GM21825 (cell line): ENCODE data around the gene ASGR2.

Experiments
- ATAC-seq: cut with Tn5 transposase; IDR thresholded peaks from one replicate; pipeline ENCODE4 v1.9.1; 2021; ENCODE audit warnings: mild to moderate bottlenecking, moderate library complexity; ENCODE audit not compliant: unreplicated experiment

Gene ASGR2

DNA sequence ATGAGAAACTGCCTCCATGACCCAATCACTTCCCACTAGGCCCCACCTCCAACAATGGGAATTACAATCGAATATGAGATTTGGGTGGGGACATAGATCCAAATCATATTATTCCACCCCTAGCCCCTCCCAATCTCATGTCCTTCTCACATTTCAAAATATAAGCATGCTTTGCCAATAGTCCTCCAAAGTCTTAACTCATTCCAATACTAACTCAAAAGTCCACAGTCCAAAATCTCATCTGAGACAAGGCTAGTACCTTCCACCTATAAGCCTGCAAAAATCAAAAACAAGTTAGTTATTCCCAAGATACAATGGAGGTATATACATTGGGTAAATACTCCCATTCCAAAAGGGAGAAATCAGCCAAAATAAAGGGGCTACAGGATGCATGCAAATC is 47.4 kb downstream of the ASGR2 start:
- no peak for ATAC-seq

DNA sequence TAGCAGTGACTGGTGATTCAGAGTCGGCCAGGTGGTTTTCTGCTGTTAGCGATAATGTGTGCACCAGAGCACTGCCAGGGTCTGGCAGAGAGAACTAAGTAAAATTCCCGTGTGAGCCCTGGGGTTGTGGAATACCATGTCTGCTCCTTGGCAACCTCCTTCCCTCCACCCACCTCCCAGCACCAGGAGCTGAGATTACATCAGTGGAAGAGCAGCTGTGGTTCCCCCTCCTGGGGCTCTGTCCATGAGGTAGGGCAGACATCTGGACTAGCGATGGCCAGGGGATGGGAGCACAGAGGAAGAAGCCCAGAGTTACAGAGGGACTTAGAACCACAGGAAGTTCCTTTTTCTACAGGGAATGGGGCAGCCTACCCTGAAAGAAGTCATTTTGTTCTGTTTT is 50.4 kb downstream of the ASGR2 start:
- no peak for ATAC-seq

DNA sequence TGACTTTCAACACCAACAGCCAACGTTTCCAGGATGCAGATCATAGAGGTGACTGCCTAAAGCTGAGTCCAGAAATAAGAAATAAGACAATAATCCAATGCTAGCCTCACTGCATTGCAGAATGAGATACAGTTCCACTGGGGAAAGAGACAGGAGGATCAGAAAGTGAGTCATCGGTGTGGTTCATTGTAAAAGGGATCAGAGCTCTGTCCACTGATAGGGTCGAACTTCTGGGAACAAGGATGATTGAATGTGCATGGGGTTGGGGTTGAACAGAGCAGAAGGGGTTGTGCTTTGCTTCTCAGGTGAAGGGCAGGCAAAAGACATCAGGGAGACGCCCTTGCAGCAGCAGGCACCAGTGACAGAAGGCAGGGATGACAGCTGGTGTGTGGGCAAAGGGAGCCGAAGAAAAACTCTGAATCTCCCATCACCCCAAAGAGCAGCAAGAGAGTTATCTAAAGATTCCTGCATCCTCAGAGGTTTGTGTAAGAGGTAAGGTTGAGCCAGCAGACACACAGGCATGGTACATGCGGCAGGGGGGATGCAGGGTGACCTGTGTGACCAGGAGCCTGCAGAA is 51.0 kb downstream of the ASGR2 start:
- ATAC-seq = no peak

DNA sequence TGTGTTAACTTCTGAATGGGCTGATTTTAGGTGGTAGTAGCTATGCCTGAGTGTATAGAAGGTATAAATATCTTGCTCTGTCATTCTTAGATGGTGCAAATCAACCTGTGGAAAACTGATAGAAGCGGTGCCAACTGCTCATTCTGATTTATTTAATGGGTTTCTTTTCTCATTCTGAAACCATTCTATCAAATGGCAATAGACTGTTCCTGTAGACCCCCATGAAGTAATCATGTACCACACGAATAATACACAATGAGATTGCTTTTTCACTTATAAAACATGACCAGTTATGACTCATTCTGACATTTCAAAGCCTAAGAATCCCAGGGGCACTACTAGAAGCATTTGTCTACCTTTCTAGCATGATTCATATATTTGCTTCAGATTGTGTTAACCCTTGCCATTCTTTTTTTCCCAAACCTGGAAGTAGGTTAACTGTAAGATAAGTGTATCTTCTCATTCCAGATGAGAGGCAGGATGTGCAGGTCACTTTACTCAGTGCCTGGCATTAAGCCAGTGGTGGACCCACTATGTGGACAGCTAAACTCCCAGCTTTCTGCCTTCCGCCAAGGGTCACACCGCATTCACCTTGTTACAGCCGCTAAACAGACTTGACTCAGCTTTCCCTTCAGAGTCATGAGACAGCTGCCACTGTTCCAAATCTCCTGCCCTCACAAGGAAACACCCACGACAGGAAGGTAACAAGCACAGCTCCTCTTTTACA is 54.3 kb downstream of the ASGR2 start:
- ATAC-seq = no peak

DNA sequence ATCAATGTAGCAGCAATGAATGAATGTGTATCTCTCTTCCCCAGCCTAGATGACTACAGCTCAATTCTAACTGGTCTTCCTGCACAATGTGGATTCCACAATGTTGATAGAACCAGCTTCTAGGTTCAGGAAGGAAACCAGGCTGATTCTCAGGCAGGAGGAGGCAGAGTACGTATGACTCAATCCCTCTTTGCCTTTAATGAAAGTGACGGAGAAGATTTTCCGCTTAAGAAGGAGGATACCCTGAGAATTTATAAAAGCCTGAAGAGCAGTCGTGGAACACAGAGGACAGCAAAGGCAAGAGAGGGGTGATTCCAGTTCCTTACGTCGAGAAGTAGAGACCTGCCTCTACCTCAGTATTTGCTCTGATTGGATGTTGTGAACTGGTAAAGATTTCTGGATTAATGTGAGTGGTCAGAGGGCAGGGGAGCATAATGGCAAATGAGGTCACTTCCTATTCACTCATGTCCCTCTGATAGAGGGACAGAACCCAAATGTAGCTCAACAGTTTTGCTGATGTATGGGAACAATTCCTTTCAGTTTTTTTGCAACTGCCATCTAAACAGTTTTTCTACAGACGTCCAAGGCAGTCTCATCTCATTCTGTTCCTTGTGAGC is 55.7 kb downstream of the ASGR2 start:
- ATAC-seq = no peak

DNA sequence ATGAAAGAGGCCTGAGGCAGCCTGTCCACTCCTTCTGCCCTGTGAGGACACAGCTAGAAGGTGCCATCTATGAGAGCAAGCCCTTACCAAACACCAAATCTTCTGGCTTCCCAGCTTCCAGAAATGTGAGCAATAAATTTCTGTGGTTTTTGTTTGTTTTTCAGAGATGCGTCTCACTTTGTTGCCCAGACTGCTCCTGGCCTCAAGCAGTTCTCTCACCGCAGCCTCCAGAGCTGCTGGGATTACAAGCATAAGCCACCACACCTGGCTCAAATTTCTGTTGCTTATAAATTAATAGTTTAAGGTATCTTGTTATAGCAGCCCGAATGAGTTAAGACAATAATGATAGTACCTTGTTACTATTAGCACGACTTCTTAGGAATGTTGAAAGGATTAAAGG is 58.2 kb downstream of the ASGR2 start:
- ATAC-seq = no peak
